ENCODE measurements around the gene UBXN4. TPM values are rescaled to one million over a fixed set of nuclear protein-coding genes. Genes with fewer than 3 reads are reported as not detected.

The UBXN4 gene
- total RNA-seq, 5 donors from 2014 or later (not counting 1 experiment from before 2014, with no cell fraction given) = 96.6 to 140 (median 121) TPM

GRCh38 chr2:135783439-135783838 is 41.8 kb downstream of the UBXN4 start:
- peaks cover 9 to 64% of the 10 kb centered on the region in 2 donors for H3K36me3 ChIP-seq (ENCODE audit: control insufficient read depth in 2 of 2, extremely low read depth in 1 of 2, insufficient read depth in 1 of 2, low read length in 1 of 2)
- H3K4me3 ChIP-seq (ENCODE audit: control insufficient read depth in 1 of 2, extremely low read depth in 1 of 2, low read length in 1 of 2) = no peak overlapping the region
- Mint-ChIP-seq H3K27me3 (no peaks in the 10 kb centered on the region), H3K27ac (peak overlapping the region in 1 of 2 donors; percentile 71), H3K9me3 (peaks cover 0 to 2% (median 0%) of the 10 kb centered on the region in 3 donors), H3K36me3 (peaks cover 63% of the 10 kb centered on the region), H3K4me3 (no peak overlapping the region), H3K4me1 (no peaks in the 10 kb centered on the region)
- H3K4me1 ChIP-seq (ENCODE audit: control insufficient read depth in 1 of 2, extremely low read depth in 1 of 2, insufficient read depth in 2 of 2, low read length in 2 of 2) = no peaks in the 10 kb centered on the region
- no peak overlapping the region for H3K27ac ChIP-seq (ENCODE audit: low read length)
- WGBS (ENCODE audit: insufficient coverage) = no CpG with 5 or more reads among the region's 3 CpGs
- ATAC-seq (replicated peaks in 1 of 4) (no peak), DNase-seq (no peak)
- H3K27me3 ChIP-seq (replicated peaks in 1 of 2; ENCODE audit: control insufficient read depth in 2 of 2, extremely low read depth in 1 of 2, insufficient read depth in 2 of 2, low read length in 1 of 2) = no peaks in the 10 kb centered on the region
- CTCF ChIA-PET = interaction anchor here in 1 of 2 donors (0.7 kb wide), 1 partner anchor 781 kb away, joined by 4 read pairs; no protein-coding TSS in a partner anchor
- H3K9me3 ChIP-seq = peaks cover 2% of the 10 kb centered on the region
- POLR2A ChIA-PET = interaction anchor here in 1 of 2 donors (0.6 kb wide), 1 partner anchor 38 kb away, joined by 3 read pairs; no protein-coding TSS in a partner anchor

DNA sequence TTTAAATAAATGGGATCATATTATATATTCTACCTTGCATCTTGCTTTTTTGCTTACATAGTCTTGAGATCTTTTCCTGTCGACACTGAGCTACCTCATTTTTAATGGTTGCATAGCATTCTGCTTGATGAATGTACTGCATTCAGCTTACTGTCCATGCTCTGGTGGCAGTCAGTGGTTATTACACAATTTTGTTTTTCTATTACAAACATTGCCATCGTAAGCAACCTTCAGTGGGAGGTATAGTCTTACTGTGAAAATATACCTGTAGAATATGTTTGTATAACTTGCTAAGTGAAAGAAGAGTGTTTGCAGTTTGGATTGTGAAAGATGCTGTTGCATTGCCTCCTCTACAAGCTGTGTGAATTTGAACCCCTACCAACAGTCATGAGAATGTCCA is 43.4 kb downstream of the UBXN4 start:
- Mint-ChIP-seq H3K4me3 (no peak overlapping the region), H3K9me3 (peaks cover 0 to 2% (median 0%) of the 10 kb centered on the region in 3 donors), H3K27me3 (no peaks in the 10 kb centered on the region), H3K27ac (no peak overlapping the region), H3K36me3 (peaks cover 61% of the 10 kb centered on the region), H3K4me1 (no peaks in the 10 kb centered on the region)
- Histone ChIP-seq H3K27me3 (replicated peaks in 1 of 2; ENCODE audit: control insufficient read depth in 2 of 2, extremely low read depth in 1 of 2, insufficient read depth in 2 of 2, low read length in 1 of 2) (no peaks in the 10 kb centered on the region), H3K4me3 (ENCODE audit: control insufficient read depth in 1 of 2, extremely low read depth in 1 of 2, low read length in 1 of 2) (no peak overlapping the region), H3K27ac (ENCODE audit: low read length) (no peak overlapping the region), H3K9me3 (peaks cover 2% of the 10 kb centered on the region), H3K36me3 (ENCODE audit: control insufficient read depth in 2 of 2, extremely low read depth in 1 of 2, insufficient read depth in 1 of 2, low read length in 1 of 2) (peaks cover 13 to 54% of the 10 kb centered on the region in 2 donors), H3K4me1 (ENCODE audit: control insufficient read depth in 1 of 2, extremely low read depth in 1 of 2, insufficient read depth in 2 of 2, low read length in 2 of 2) (no peaks in the 10 kb centered on the region)
- ATAC-seq (replicated peaks in 1 of 4) (peak in 1 of 4 experiments; percentile 22), DNase-seq (peak in 1 of 35 experiments; percentile 5)
- no CpG with 5 or more reads among the region's 2 CpGs for WGBS (ENCODE audit: insufficient coverage)
- ChIA-PET POLR2A (no interaction called here), CTCF (interaction anchor here (0.6 to 0.9 kb wide), 3 partner anchors 12 to 1632 kb away, joined by 3 to 6 read pairs (median 3); no protein-coding TSS in a partner anchor)

DNA sequence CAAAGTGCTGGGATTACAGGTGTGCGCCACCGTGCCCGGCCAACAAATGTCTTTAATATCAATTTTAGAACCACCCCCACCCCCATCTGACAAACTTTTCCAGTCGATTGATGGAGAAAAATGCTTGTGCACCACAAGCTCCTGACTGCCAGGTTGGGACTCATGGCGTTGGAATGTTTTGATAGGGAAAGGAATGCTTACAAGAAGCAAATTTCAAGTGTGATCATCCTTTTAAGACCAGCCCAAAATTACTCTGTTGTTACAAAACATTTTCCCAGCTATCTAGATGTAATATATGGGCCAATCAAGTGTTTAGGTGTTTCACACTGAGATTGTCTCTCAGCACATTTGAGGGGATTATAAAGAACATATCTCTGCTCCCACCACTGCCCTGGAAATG is 45.2 kb downstream of the UBXN4 start:
- H3K9me3 ChIP-seq = peaks cover 2% of the 10 kb centered on the region
- Mint-ChIP-seq H3K4me3 (no peak overlapping the region), H3K27me3 (no peaks in the 10 kb centered on the region), H3K9me3 (peaks cover 0 to 2% (median 0%) of the 10 kb centered on the region in 3 donors), H3K36me3 (peaks cover 44% of the 10 kb centered on the region), H3K27ac (no peak overlapping the region), H3K4me1 (peaks cover 0 to 7% (median under 1%) of the 10 kb centered on the region in 3 donors)
- H3K27me3 ChIP-seq (replicated peaks in 1 of 2; ENCODE audit: control insufficient read depth in 2 of 2, extremely low read depth in 1 of 2, insufficient read depth in 2 of 2, low read length in 1 of 2) = no peaks in the 10 kb centered on the region
- ATAC-seq (replicated peaks in 1 of 4) (no peak), DNase-seq (no peak)
- no peak overlapping the region for H3K4me3 ChIP-seq (ENCODE audit: control insufficient read depth in 1 of 2, extremely low read depth in 1 of 2, low read length in 1 of 2)
- POLR2A ChIA-PET = no interaction called here
- H3K36me3 ChIP-seq (ENCODE audit: control insufficient read depth in 2 of 2, extremely low read depth in 1 of 2, insufficient read depth in 1 of 2, low read length in 1 of 2) = peaks cover 8 to 36% of the 10 kb centered on the region in 2 donors
- CTCF ChIA-PET = interaction anchor here (0.6 to 0.7 kb wide), 3 partner anchors 10 to 760 kb away, joined by 5 to 6 read pairs (median 6); no protein-coding TSS in a partner anchor
- H3K27ac ChIP-seq (ENCODE audit: low read length) = no peak overlapping the region
- H3K4me1 ChIP-seq (ENCODE audit: control insufficient read depth in 1 of 2, extremely low read depth in 1 of 2, insufficient read depth in 2 of 2, low read length in 2 of 2) = no peaks in the 10 kb centered on the region
- WGBS (ENCODE audit: insufficient coverage) = 88% methylated on average over 3 of the region's 5 CpGs

DNA sequence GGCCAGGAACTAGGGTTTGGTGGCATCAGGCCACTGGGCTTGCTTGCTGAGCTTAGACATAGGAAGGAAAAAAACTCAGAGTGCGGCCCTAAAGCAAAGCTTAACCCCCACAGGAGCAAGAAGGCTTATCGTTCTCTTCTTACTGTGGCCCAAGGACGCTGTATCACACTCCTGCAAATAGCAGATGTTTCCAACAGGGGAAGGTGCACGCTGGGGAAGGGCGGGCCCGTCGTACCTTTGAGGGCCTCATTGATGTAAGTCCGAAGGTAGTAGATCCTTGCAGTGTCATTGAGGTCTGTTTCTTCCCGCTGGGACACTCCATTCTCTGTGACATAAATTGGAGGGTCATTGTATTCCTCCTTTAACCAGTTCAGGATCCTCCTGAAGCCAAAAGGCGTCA is 48.8 kb downstream of the UBXN4 start:
- no peak overlapping the region for H3K4me3 Mint-ChIP-seq
- H3K36me3 ChIP-seq (ENCODE audit: control insufficient read depth in 2 of 2, extremely low read depth in 1 of 2, insufficient read depth in 1 of 2, low read length in 1 of 2) = peaks cover 5 to 8% of the 10 kb centered on the region in 2 donors
- H3K9me3 ChIP-seq = no peaks in the 10 kb centered on the region
- H3K36me3 Mint-ChIP-seq = peaks cover 14% of the 10 kb centered on the region
- no peak overlapping the region for H3K27ac Mint-ChIP-seq
- no peak overlapping the region for H3K4me3 ChIP-seq (ENCODE audit: control insufficient read depth in 1 of 2, extremely low read depth in 1 of 2, low read length in 1 of 2)
- ChIA-PET POLR2A (no interaction called here), CTCF (no interaction called here)
- peaks cover 7 to 22% (median 20%) of the 10 kb centered on the region in 3 donors for H3K4me1 Mint-ChIP-seq
- no peaks in the 10 kb centered on the region for H3K9me3 Mint-ChIP-seq
- peaks cover 0 to 3% of the 10 kb centered on the region in 2 experiments for H3K27me3 ChIP-seq (replicated peaks in 1 of 2; ENCODE audit: control insufficient read depth in 2 of 2, extremely low read depth in 1 of 2, insufficient read depth in 2 of 2, low read length in 1 of 2)
- peaks cover 0 to 9% of the 10 kb centered on the region in 2 experiments for H3K4me1 ChIP-seq (ENCODE audit: control insufficient read depth in 1 of 2, extremely low read depth in 1 of 2, insufficient read depth in 2 of 2, low read length in 2 of 2)
- no peak overlapping the region for H3K27ac ChIP-seq (ENCODE audit: low read length)
- H3K27me3 Mint-ChIP-seq = no peaks in the 10 kb centered on the region
- 94% methylated on average over 3 of the region's 10 CpGs for WGBS (ENCODE audit: insufficient coverage)
- no peak for ATAC-seq (replicated peaks in 1 of 4)
- no peak for DNase-seq

DNA sequence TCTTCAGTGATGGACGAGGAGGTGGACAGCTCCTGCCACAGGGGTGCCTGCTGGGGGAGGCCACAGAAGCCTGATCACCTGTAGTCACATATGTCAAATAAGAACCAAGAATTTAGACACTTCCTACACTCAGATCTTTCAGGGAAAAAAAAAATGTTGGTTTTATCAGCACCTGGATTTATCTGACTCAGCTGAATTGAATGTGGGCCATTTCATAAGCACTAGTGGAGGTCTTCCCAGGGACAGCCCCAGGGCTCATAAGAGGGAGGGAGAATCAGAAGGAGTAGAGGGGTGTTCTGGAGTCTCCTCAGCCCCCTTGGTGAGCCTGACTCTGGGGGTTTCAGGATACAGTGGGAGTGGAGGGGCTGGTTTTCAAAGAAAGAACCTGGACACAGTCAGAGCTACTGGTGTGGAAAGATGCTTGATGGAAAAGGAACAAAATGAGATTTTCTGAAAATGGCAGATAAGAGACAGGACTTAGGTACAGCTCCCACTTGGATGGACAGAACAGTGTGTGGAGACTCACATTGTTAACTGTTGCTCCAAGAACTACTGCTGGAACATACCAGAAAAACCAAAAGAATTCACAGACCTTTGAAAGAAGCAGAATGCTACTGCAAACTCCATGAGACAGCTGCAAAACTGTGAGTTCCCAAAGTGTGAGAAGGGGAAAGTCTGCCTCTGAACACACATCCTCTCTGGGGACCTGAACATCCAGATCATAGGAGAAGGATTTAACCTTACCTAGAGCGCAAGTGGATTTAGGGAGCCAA is 49.9 kb downstream of the UBXN4 start:
- DNase-seq = no peak
- Histone ChIP-seq H3K27me3 (replicated peaks in 1 of 2; ENCODE audit: control insufficient read depth in 2 of 2, extremely low read depth in 1 of 2, insufficient read depth in 2 of 2, low read length in 1 of 2) (peaks cover 0 to 3% of the 10 kb centered on the region in 2 experiments), H3K27ac (ENCODE audit: low read length) (no peak overlapping the region), H3K4me3 (ENCODE audit: control insufficient read depth in 1 of 2, extremely low read depth in 1 of 2, low read length in 1 of 2) (no peak overlapping the region), H3K4me1 (ENCODE audit: control insufficient read depth in 1 of 2, extremely low read depth in 1 of 2, insufficient read depth in 2 of 2, low read length in 2 of 2) (peaks cover 0 to 9% of the 10 kb centered on the region in 2 experiments), H3K36me3 (ENCODE audit: control insufficient read depth in 2 of 2, extremely low read depth in 1 of 2, insufficient read depth in 1 of 2, low read length in 1 of 2) (peaks cover 0 to 4% of the 10 kb centered on the region in 2 donors), H3K9me3 (no peaks in the 10 kb centered on the region)
- ChIA-PET POLR2A (no interaction called here), CTCF (interaction anchor here in 1 of 2 donors (0.6 kb wide), 1 partner anchor 318 kb away, joined by 3 read pairs; no protein-coding TSS in a partner anchor)
- H3K27me3 Mint-ChIP-seq = no peaks in the 10 kb centered on the region
- ATAC-seq (replicated peaks in 1 of 4) = no peak
- peaks cover 8% of the 10 kb centered on the region for H3K36me3 Mint-ChIP-seq
- WGBS (ENCODE audit: insufficient coverage) = no CpG with 5 or more reads among the region's 2 CpGs
- H3K27ac Mint-ChIP-seq = peak overlapping the region in 1 of 2 donors; percentile 3
- no peaks in the 10 kb centered on the region for H3K9me3 Mint-ChIP-seq
- peaks cover 7 to 26% (median 20%) of the 10 kb centered on the region in 3 donors for H3K4me1 Mint-ChIP-seq
- no peak overlapping the region for H3K4me3 Mint-ChIP-seq

DNA sequence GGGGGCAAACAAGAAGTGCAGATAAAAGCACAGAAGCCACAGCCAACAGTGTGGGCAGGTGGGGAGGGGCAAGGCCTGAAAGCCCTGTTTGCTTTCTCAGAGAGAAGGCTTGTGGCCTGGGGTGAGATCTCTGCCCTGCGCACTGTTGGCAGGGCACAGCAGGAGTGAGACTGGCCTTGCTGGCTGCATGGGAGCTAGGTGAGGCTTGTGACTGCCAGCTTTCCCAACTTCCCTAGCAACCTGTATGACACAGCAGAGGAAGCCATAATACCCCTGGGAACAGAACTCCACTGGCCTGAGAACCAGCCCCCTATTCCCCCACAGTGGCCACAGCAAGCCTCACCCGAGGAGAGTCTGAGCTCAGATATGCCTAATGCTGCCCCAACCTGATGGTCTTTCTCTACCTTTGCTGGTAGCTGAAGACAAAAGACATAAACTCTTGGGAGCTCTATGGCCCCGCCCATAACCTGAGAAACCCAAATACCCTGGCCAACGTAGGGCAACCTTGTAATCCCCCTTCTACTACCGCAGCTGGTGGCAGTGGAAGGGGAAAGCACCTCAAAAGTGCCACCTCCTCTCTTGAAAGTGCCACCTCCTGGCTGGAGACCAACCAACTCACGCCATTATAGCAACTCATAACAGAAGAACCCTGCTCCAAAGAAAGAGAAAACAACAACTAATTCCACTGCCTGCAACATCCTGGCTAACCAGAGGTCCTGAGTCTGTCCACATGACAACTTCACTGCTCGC is 50.9 kb downstream of the UBXN4 start:
- peak in 7 of 35 experiments; percentile 3 to 40 (median 8) for DNase-seq
- Mint-ChIP-seq H3K27me3 (no peaks in the 10 kb centered on the region), H3K4me3 (no peak overlapping the region)

More for the DNA sequence above, 50.9 kb downstream of the UBXN4 start:
- 43% methylated on average over 3 of the region's 7 CpGs for WGBS (ENCODE audit: insufficient coverage)
- H3K9me3 ChIP-seq = no peaks in the 10 kb centered on the region
- Mint-ChIP-seq H3K9me3 (no peaks in the 10 kb centered on the region), H3K27ac (peak overlapping the region in 1 of 2 donors; percentile 58), H3K36me3 (peaks cover 2% of the 10 kb centered on the region), H3K4me1 (peaks cover 10 to 31% (median 22%) of the 10 kb centered on the region in 3 donors)
- no peak overlapping the region for H3K27ac ChIP-seq (ENCODE audit: low read length)
- peak in 2 of 4 experiments; percentile 47 to 52 for ATAC-seq (replicated peaks in 1 of 4)
- H3K27me3 ChIP-seq (replicated peaks in 1 of 2; ENCODE audit: control insufficient read depth in 2 of 2, extremely low read depth in 1 of 2, insufficient read depth in 2 of 2, low read length in 1 of 2) = peaks cover 0 to 3% of the 10 kb centered on the region in 2 experiments
- POLR2A ChIA-PET = no interaction called here
- peaks cover 0 to 4% of the 10 kb centered on the region in 2 donors for H3K36me3 ChIP-seq (ENCODE audit: control insufficient read depth in 2 of 2, extremely low read depth in 1 of 2, insufficient read depth in 1 of 2, low read length in 1 of 2)
- H3K4me3 ChIP-seq (ENCODE audit: control insufficient read depth in 1 of 2, extremely low read depth in 1 of 2, low read length in 1 of 2) = no peak overlapping the region
- H3K4me1 ChIP-seq (ENCODE audit: control insufficient read depth in 1 of 2, extremely low read depth in 1 of 2, insufficient read depth in 2 of 2, low read length in 2 of 2) = peaks cover 0 to 14% of the 10 kb centered on the region in 2 experiments
- CTCF ChIA-PET = no interaction called here
